GF-D8 (cell line): ENCODE data around the gene MACROD2.

ENCODE experiments used
- DNase-seq: peaks from one replicate; lab custom pipeline; 2025; lab: John Stamatoyannopoulos, UW

MACROD2 gene

DNA sequence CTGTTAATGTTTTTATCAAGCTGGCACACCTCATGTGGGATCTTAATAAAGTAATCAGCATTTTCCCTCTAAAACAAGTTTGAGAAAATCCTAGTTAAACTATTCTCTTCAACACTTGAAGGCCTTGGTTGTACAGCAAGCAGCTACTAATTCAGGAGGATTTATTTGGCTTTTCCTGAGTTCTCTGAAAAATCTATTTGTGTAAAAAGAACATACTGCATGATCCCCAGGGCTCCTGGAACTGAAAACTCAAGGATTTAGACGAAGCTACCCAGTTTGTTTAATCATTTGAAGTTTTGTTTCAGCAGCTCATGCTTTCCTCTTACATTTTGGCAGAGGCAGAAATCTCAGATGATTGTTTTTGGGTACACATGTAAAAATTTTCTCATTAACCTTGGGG lies 651.7 kb downstream of the MACROD2 start:
- no peak for DNase-seq

DNA sequence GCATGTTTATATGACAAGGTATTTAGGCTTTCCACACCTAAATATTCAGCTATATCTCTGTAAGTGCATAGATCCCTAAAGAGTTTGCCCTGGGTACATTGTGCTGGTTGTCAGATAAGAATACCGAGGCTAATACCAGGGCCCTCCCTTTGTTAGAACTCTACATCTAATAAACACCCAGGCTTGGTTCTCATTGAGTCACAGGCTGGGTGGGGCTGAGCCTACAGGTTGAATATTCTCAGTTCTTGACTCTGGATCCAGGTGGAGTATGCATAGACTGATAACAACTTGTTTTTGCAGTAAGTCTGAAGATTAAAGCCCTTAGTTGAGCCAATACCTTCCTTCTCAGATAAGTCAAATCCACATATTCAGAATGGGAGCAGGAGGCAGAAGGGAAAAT lies 654.3 kb downstream of the MACROD2 start:
- no peak for DNase-seq

DNA sequence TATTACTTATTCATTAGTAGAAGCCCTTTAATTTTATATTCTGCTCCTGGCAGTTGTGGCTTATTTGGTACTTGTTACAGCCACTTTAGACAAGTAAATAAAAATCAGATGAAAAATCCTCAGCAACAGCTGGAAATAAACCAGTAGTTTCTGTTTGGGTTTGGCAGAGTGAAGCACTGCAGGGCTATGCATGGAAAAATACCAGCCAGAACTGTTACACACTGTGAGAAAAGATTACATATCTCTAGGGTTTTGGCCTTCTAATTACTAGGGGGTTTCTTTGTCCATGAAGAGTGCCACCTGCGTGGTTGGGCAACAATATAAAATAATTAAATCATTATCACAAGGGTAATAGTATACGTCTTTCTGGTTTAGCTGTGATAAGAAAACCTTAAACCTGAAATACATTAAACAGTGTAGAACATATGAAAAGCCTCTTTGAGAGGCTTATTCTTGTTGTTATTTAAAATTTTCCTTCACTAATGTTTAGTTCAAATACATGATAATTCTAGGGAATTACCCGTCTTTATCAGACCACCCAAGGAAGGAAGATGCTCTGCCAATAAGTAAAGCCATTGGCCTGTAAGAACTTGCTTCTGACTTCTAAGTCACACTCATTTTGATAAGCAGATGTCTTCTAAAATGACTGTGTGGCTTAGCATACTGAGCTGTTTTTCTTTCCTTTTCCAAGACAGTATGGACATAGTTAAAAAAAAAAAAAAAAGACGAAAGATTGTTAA lies 662.1 kb downstream of the MACROD2 start:
- no peak for DNase-seq

- no peak for DNase-seq
Observed at GRCh38 chr20:14664101-14664500, 668.8 kb downstream of the MACROD2 start.

- no peak for DNase-seq
Observed at GRCh38 chr20:14666696-14667095, 671.4 kb downstream of the MACROD2 start.

DNA sequence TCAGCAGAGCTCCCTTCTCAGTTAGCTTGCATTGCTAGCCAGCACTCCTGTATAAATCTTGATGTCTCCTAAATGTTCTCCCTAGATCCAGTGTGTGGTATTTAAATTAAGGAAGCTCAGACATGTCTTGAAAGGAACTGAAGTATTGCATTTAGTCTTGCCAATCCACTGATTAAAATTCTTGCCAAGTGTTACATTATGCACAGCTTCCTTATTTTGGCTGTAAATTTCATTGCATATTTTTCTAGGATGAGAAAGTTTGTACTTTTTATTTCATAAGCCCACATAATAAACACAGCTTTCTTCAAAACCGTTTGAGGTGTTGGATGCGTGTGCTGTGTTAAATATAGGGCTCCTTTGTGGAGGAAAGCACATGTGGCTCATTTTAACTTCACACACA lies 671.9 kb downstream of the MACROD2 start:
- DNase-seq = no peak

GRCh38 chr20:14672066-14672465 lies 676.8 kb downstream of the MACROD2 start:
- DNase-seq = no peak

GRCh38 chr20:14673164-14673563 lies 677.8 kb downstream of the MACROD2 start:
- no peak for DNase-seq

- DNase-seq = no peak
Observed at GRCh38 chr20:14677455-14677854, 682.1 kb downstream of the MACROD2 start.

DNA sequence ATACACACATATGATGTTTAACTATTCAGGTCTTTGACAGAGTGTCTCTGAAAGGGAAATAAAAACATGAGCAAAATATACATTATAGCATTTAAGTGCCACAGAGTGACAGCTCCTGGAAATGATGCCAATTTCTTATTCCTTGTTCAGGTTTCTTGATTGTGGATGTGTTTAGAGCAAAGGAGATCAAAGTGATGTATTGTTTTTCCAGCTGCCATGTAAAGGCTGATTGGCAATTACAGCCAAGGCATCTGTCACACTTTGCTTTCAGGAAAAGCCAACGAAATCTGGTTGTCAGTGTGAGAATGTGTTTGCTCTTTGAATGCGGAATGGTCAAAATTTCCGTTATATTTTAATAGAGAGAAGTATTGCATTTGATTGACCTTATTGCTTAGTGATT lies 689.9 kb downstream of the MACROD2 start:
- DNase-seq = no peak

- no peak for DNase-seq
Observed at GRCh38 chr20:14687313-14687712, 692.0 kb downstream of the MACROD2 start.

DNA sequence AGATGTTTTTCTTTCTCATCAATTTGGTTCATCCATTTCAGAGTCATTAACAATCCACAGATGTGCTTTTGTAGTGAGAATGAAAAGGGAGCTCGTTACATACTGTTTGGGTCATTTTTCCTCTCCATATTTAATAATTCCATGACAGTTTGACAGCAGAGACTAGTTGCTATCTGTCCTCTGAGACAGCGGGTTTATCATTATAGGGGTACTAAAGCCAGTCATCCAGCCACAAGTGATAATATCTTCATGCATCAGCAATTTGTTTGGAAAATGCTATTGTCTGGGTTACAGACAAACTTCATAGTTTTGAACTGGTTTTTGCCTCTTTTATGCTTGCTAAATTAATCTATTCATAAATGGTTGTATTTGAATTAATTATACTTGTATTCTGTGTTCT lies 692.7 kb downstream of the MACROD2 start:
- DNase-seq = no peak

DNA sequence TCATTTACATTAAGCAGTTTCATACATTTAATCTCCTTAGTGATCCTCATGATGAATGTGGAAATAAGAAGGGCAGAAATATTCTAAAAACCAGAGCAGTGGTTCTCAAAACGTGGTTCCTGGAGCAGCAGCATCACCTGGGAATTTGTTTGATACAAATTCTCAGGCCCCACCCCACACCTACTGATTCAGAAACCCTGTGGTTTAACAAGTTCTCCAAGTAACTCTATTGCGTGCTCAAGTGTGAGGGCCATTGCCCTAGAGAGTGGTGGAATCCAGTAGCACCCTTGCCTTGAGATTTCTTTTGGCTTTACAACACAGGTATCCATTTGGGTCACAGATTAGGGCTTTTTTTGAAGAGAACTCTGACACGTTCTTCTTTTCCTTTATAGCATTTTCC lies 696.7 kb downstream of the MACROD2 start:
- no peak for DNase-seq

DNA sequence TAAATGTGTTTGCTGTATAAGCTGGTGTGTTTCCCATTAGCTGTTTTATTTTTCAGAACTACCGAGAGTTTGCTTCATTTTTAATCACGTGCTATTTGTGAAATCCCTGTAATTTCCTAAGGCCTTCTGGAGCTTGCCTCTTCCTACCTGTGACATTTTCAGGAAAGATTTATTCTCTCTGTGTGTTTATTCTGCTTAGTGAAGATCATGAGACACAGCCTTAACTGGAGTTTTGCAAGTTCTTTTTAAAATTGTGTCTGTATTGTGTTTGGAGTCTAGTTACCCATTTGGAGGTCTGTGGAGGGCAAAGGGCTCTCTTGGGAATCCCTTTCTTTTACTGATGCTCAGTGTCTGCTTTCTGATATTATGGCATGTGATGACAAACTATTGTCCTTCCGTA lies 701.2 kb downstream of the MACROD2 start:
- no peak for DNase-seq

DNA sequence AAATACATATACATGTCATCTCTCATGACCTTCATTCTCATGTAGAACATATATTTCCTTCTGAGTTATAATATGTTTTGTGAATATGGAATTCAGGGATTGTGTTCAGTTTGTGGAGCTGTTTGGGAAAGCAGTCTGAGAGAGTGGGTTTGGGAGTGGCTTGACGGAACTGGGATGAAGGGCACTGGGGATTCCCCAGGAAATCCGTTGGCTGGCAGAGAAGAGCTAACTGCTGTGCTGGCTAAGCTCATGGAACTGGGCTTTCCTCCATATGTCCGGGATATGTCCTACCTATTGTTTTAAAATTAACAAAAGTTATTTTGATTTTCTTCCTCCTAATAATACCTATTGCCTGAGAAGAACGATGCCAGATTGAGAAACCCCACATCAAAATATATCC lies 701.6 kb downstream of the MACROD2 start:
- no peak for DNase-seq

GRCh38 chr20:14698125-14698524 lies 702.8 kb downstream of the MACROD2 start:
- DNase-seq = no peak

DNA sequence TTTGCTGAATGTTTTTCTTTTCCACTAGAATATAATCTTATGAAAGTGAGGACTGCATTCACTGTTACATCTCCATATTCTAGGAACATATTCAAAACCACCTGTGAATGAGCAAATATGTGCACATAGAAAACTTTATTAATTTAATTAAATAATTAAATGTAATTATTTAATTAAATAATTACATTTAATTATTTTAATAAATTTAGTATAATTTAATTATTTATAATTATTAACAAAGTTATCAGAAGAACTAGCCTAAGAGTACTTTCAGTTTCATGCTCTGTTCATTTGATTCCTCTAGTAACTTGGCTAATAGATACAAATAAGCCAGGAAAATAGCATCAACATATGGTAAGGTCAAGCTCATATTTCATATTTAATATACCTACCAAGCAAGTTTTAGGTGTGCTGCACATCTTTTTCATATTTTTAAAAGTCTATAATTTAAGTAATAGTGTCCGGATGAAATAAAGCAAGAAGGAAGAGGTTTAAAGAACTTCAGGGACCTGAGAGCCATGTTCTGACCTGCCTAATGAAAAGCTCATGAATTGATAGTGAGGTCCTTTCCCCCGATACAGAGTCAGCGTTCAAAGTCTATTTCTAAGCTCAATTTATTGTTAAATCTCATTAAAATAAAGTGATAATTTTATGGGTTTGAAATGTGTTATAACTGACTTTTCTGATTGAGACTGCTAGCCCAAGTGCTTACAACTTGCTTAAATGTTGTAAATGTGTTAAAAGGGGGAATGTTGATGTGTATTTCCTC lies 703.5 kb downstream of the MACROD2 start:
- DNase-seq = no peak

- DNase-seq = no peak
Observed at GRCh38 chr20:14700639-14700960, 705.3 kb downstream of the MACROD2 start.

GRCh38 chr20:14701326-14701725 lies 706.0 kb downstream of the MACROD2 start:
- no peak for DNase-seq

- no peak for DNase-seq
Observed at GRCh38 chr20:14706555-14706954, 711.2 kb downstream of the MACROD2 start.

DNA sequence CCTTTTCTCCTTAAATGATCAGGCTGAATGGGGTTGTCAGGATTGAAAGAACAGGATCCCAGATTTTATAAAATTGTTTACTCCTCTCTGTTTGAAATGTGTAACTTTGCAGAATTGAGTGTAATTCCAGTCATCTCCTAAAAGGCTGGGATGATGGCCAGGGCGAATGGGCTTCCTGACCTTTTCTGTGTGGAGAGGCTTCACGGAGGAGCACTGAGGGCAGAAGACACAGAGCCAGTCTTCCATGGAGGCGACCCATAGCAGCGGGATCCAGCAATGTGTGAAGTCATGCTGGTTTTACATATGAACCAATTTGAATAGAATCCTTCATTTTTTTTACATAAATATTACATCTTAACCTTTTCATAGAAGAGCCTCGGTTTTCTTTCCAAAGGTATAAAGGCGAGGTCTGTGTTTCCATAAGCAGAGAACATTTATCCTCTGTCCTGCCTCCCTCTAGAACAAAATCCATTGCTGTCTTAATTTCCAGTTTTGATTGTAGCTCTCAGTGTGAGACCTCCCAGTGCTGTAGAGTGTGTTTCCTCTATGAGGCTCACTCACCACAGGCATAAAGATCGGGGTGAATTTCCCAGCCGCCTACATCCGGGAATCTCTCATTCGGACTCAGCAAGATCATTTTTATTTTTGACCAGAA lies 711.8 kb downstream of the MACROD2 start:
- DNase-seq = no peak

GRCh38 chr20:14707865-14708596 lies 712.7 kb downstream of the MACROD2 start:
- no peak for DNase-seq

DNA sequence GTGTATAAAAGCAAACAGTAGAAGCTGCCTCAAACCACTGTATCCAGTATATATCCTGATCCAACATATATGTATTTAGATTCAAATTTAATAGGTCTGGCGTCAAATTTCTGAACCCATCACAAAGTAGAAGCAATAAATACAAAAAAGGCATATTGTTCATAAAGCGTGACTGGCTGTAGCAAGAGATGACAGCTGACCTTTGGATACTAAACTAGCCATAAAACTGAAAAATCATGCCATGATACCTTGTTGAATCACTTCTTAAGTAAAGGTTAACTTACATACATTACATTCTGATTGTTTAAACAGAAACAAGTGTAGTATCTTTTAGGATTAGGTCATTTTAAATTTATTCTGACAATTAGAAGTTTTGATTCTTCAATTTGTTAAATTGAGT lies 714.1 kb downstream of the MACROD2 start:
- no peak for DNase-seq
